SU-DHL-6 (cell line): ENCODE measurements around the gene ZC3H12D.

Source experiments
- CTCF ChIP-seq: fragments of 200-600 bp; sonication (generic); IDR thresholded peaks from one replicate; pipeline ENCODE4 v1.5.1; 2017; ENCODE audit warnings: antibody characterized with exemption, mild to moderate bottlenecking, low read length, moderate library complexity; ENCODE audit not compliant: insufficient read depth, poor library complexity, severe bottlenecking
- EZH2phosphoT487 ChIP-seq: fragments of 200-600 bp; sonication (generic), shearing (Covaris generic); conservative IDR thresholded peaks from 2 replicates; pipeline ENCODE4 v1.6.1; 2018; ENCODE audit warnings: mild to moderate bottlenecking, antibody characterized with exemption, low read length, moderate library complexity, mixed read lengths

- TF ChIP-seq CTCF (no peak), EZH2phosphoT487 (no peak)
Measured at GRCh38 chr6:149508485-149508884, 23.7 kb upstream of the ZC3H12D start.
